ENCODE data around the gene ACKR3.

Gene ACKR3

GRCh38 chr2:236577481-236578410, 8.1 kb downstream of the ACKR3 start:
- DNase-seq (ENCODE audit: low read depth), result no peak
- no peak for TF ChIP-seq CTCF (IDR thresholded peaks at IDR 0.05; ENCODE audit: low read depth, low read length, missing control alignments)
- H3K4me3 ChIP-seq (ENCODE audit: low read depth, low read length), result no peak overlapping the region

- H3K4me3 ChIP-seq (ENCODE audit: low read depth, low read length), result no peak overlapping the region
- no peak for DNase-seq (ENCODE audit: low read depth)
- no peak for TF ChIP-seq CTCF (IDR thresholded peaks at IDR 0.05; ENCODE audit: low read depth, low read length, missing control alignments)
Measured at GRCh38 chr2:236578411-236578846, 8.8 kb downstream of the ACKR3 start.

- no peak for DNase-seq (ENCODE audit: low read depth)
- no peak overlapping the region for H3K4me3 ChIP-seq (ENCODE audit: low read depth, low read length)
- no peak for TF ChIP-seq CTCF (IDR thresholded peaks at IDR 0.05; ENCODE audit: low read depth, low read length, missing control alignments)
Measured at GRCh38 chr2:236579048-236579745, 9.6 kb downstream of the ACKR3 start.

- DNase-seq (ENCODE audit: low read depth), result no peak
- no peak for TF ChIP-seq CTCF (IDR thresholded peaks at IDR 0.05; ENCODE audit: low read depth, low read length, missing control alignments)
- no peak overlapping the region for H3K4me3 ChIP-seq (ENCODE audit: low read depth, low read length)
Measured at GRCh38 chr2:236579746-236580315, 10.2 kb downstream of the ACKR3 start.

- no peak for TF ChIP-seq CTCF (IDR thresholded peaks at IDR 0.05; ENCODE audit: low read depth, low read length, missing control alignments)
- no peak overlapping the region for H3K4me3 ChIP-seq (ENCODE audit: low read depth, low read length)
- no peak for DNase-seq (ENCODE audit: low read depth)
Measured at GRCh38 chr2:236580746-236581355, 11.2 kb downstream of the ACKR3 start.

GRCh38 chr2:236581546-236581945, 11.9 kb downstream of the ACKR3 start:
- TF ChIP-seq CTCF (IDR thresholded peaks at IDR 0.05; ENCODE audit: low read depth, low read length, missing control alignments), result no peak
- H3K4me3 ChIP-seq (ENCODE audit: low read depth, low read length), result no peak overlapping the region
- DNase-seq (ENCODE audit: low read depth), result no peak

Measured in GM12864 (cell line).